Thyroid gland (tissue), 4 donors: ENCODE results near the gene TRABD2A.

Experiments
- CTCF ChIP-seq, 6 experiments: fragments of 200-600 bp in 3 of 6; fragments of 450-650 bp in 3 of 6; sonication (generic) in 3 of 6; IDR thresholded peaks; one replicate each; pipeline ENCODE4 v1.5.1; 2016 to 2019; ENCODE audit warnings: antibody characterized with exemption in 6 of 6, mild to moderate bottlenecking in 2 of 6, inconsistent platforms in 1 of 6, moderate library complexity in 1 of 6
- POLR2A ChIP-seq, 2 donors: fragments of 450-650 bp; IDR thresholded peaks; one replicate each; pipeline ENCODE4 v1.6.1; 2017; ENCODE audit warnings: antibody characterized with exemption in 2 of 2, mild to moderate bottlenecking in 2 of 2, moderate library complexity in 1 of 2

GRCh38 chr2:84905181-84906107 is 24.6 kb upstream of the TRABD2A start, which contains the start of gene TMSB10:
- TF ChIP-seq CTCF (IDR thresholded peaks at IDR 0.05) = no peak
- peak; percentile 84 to 98 for TF ChIP-seq POLR2A (IDR thresholded peaks at IDR 0.05)
